GM12878 (cell line): ENCODE measurements around the gene CALY. TPM values are rescaled to one million over a fixed set of nuclear protein-coding genes. Genes with fewer than 3 reads are reported as not detected.

Experiments used
- ATAC-seq: fragments of 200-7000 bp; cut with Tn5 transposase; 3 replicates; pipeline ENCODE4 v1.9.1; 2020; ENCODE audit warnings: mild to moderate bottlenecking, moderate library complexity
- BruUV-seq: library from RNA; stranded (reverse); fragments of 400-500 nt; replicated peaks from 2 replicates; lab custom pipeline; 2021; lab: Mats Ljungman, UMichigan
- CTCF ChIA-PET: fragments of 300-600 bp; sonication (Branson Sonifier 250); formaldehyde crosslinking; extraction: SDS; loops from one replicate; lab custom pipeline; 2021; ENCODE audit warnings: inconsistent platforms; lab: Yijun Ruan, JAX
- POLR2A ChIA-PET: fragments of 350-600 bp; formaldehyde crosslinking; extraction: SDS; loops from one replicate; lab custom pipeline; 2021; ENCODE audit warnings: inconsistent platforms; lab: Charles Lee
- RAD21 ChIA-PET: fragments of 300-600 bp; sonication (Branson Sonifier 250); formaldehyde crosslinking; loops from one replicate; lab custom pipeline; 2023; ENCODE audit warnings: antibody characterized with exemption; ENCODE audit not compliant: unreplicated experiment; lab: Charles Lee
- SMC1A ChIA-PET: fragments of 300-600 bp; sonication (Branson Sonifier 250); formaldehyde crosslinking; loops from one replicate; lab custom pipeline; 2023; ENCODE audit not compliant: unreplicated experiment, uncharacterized antibody; lab: Charles Lee
- DNase-seq: peaks from one replicate; pipeline ENCODE4 v3.0.0-alpha.2; 2011; ENCODE audit warnings: low read depth, low spot score
- FAIRE-seq: peaks from 3 replicates; lab custom pipeline; 2011; peaks lifted over from hg19 to GRCh38; lab: Jason Lieb, UNC
- H2AFZ ChIP-seq: 2 replicates; pipeline ENCODE4 v1.6.0; 2011; ENCODE audit warnings: low read depth, low read length, control low read depth; ENCODE audit not compliant: control insufficient read depth
- H3K27ac ChIP-seq: 2 replicates; pipeline ENCODE4 v1.5.1; 2011; ENCODE audit warnings: control low read depth; ENCODE audit not compliant: control insufficient read depth, insufficient read depth
- H3K27me3 ChIP-seq, 2 experiments: replicated peaks in 1 of 2; 2 replicates each; pipeline versions ENCODE4 v1.6.0 to v1.6.1; 2011; ENCODE audit warnings: low read length in 1 of 2; ENCODE audit not compliant: control insufficient read depth in 2 of 2, insufficient read depth in 2 of 2
- H3K36me3 ChIP-seq, 2 experiments: 2 replicates each; pipeline ENCODE4 v1.5.1; 2011; ENCODE audit warnings: low read length in 1 of 2; ENCODE audit not compliant: control insufficient read depth in 2 of 2, insufficient read depth in 2 of 2
- H3K4me1 ChIP-seq: 2 replicates; pipeline ENCODE4 v1.6.1; 2011; ENCODE audit warnings: mild to moderate bottlenecking, low read length, moderate library complexity, mixed read lengths; ENCODE audit not compliant: control insufficient read depth, insufficient read depth
- H3K4me2 ChIP-seq: 2 replicates; pipeline ENCODE4 v1.6.0; 2011; ENCODE audit warnings: control low read depth; ENCODE audit not compliant: control insufficient read depth, insufficient read depth
- H3K4me3 ChIP-seq: fragments of 200-600 bp; sonication (generic); 2 replicates; pipeline ENCODE4 v1.5.1; 2016
- H3K79me2 ChIP-seq: 2 replicates; pipeline ENCODE4 v1.6.0; 2011; ENCODE audit warnings: low read length; ENCODE audit not compliant: control insufficient read depth, insufficient read depth
- H3K9ac ChIP-seq: 2 replicates; pipeline ENCODE4 v1.8.0; 2011; ENCODE audit warnings: low read length, control low read depth, mixed read lengths; ENCODE audit not compliant: control insufficient read depth, insufficient read depth
- H3K9me3 ChIP-seq: replicated peaks from 3 replicates; pipeline ENCODE4 v1.5.1; 2011; ENCODE audit warnings: mild to moderate bottlenecking, low read length; ENCODE audit not compliant: control insufficient read depth, insufficient read depth
- H4K20me1 ChIP-seq: 2 replicates; pipeline ENCODE4 v1.6.0; 2011; ENCODE audit not compliant: control insufficient read depth, insufficient read depth
- ASH2L ChIP-seq: fragments of 300-600, 200-600 bp; sonication (generic); IDR thresholded peaks from 2 replicates; pipeline ENCODE4 v1.6.1; 2017; ENCODE audit warnings: low read depth, mild to moderate bottlenecking, borderline replicate concordance
- BACH1 ChIP-seq: fragments of 450-650 bp; IDR thresholded peaks from 2 replicates; pipeline ENCODE4 v1.6.1; 2017; ENCODE audit warnings: mild to moderate bottlenecking, borderline replicate concordance
- BCL11A ChIP-seq: IDR thresholded peaks from 2 replicates; pipeline ENCODE4 v1.6.1; 2011; ENCODE audit warnings: low read depth, low read length
- BHLHE40 ChIP-seq, 2 experiments: fragments of 450-650 bp in 1 of 2; IDR thresholded peaks; 2 replicates each; pipeline ENCODE4 v1.6.1; 2011 to 2017; ENCODE audit warnings: low read depth in 2 of 2, borderline replicate concordance in 1 of 2, improper control_type of control experiment in 1 of 2, low read length in 1 of 2, mild to moderate bottlenecking in 1 of 2
- CEBPB ChIP-seq, 2 experiments: fragments of 150-350 bp in 1 of 2; IDR thresholded peaks; 2 replicates each; pipeline ENCODE4 v1.6.1; 2012 to 2014; ENCODE audit warnings: low read depth in 2 of 2, low read length in 2 of 2, borderline replicate concordance in 1 of 2, inconsistent platforms in 1 of 2
- EGR1 ChIP-seq, 2 experiments: IDR thresholded peaks; 1 replicate in 1 of 2; 2 replicates in 1 of 2; pipeline ENCODE4 v1.6.1; 2011 to 2012; ENCODE audit warnings: low read depth in 2 of 2, low read length in 2 of 2, borderline replicate concordance in 1 of 2, mild to moderate bottlenecking in 1 of 2, moderate library complexity in 1 of 2
- HDAC2 ChIP-seq: fragments of 200-600 bp; sonication (generic); IDR thresholded peaks from 2 replicates; pipeline ENCODE4 v1.6.1; 2017
- HDAC6 ChIP-seq: fragments of 200-600 bp; sonication (generic); IDR thresholded peaks from one replicate; pipeline ENCODE4 v1.8.0; 2017; ENCODE audit warnings: antibody characterized with exemption; ENCODE audit not compliant: unreplicated experiment
- JUNB ChIP-seq: IDR thresholded peaks from 2 replicates; pipeline ENCODE4 v1.6.1; 2016; ENCODE audit warnings: antibody characterized with exemption, mild to moderate bottlenecking
- MLLT1 ChIP-seq: fragments of 450-650 bp; IDR thresholded peaks from 2 replicates; pipeline ENCODE4 v1.6.1; 2016; ENCODE audit warnings: mild to moderate bottlenecking
- NKRF ChIP-seq: fragments of 450-650 bp; conservative IDR thresholded peaks from 2 replicates; pipeline ENCODE4 v1.6.1; 2017; ENCODE audit warnings: mild to moderate bottlenecking, moderate library complexity
- NR2F1 ChIP-seq: fragments of 450-650 bp; conservative IDR thresholded peaks from 2 replicates; pipeline ENCODE4 v1.6.1; 2017; ENCODE audit warnings: mild to moderate bottlenecking
- RFX5 ChIP-seq: IDR thresholded peaks from 2 replicates; pipeline ENCODE4 v1.6.1; 2011; ENCODE audit warnings: low read depth, low read length, improper control_type of control experiment
- SPI1 ChIP-seq: IDR thresholded peaks from 2 replicates; pipeline ENCODE4 v1.6.1; 2011; ENCODE audit warnings: low read depth, mild to moderate bottlenecking, low read length, moderate library complexity, borderline replicate concordance; ENCODE audit not compliant: insufficient read depth
- STAT3 ChIP-seq: IDR thresholded peaks from 2 replicates; pipeline ENCODE4 v1.6.1; 2011; ENCODE audit warnings: low read depth, low read length, improper control_type of control experiment
- SUPT20H ChIP-seq: IDR thresholded peaks from 2 replicates; pipeline ENCODE4 v1.6.1; 2011; ENCODE audit warnings: low read depth, mild to moderate bottlenecking, low read length, moderate library complexity, borderline replicate concordance; ENCODE audit not compliant: control insufficient read depth
- TCF3 ChIP-seq: IDR thresholded peaks from 2 replicates; pipeline ENCODE4 v1.6.1; 2012; ENCODE audit warnings: low read depth, mild to moderate bottlenecking, low read length, borderline replicate concordance; ENCODE audit not compliant: insufficient read depth
- WGBS: methylation state at CpG from one replicate; pipeline ENCODE4 v1.1.6; 2016; ENCODE audit warnings: low lambda C conversion rate; ENCODE audit not compliant: insufficient replicate concordance, insufficient coverage; ENCODE audit errors: missing lambda C conversion rate; 5-methylcytosine and 5-hydroxymethylcytosine counted together
- in situ Hi-C: fragments of 300-500 bp; cut with MboI; formaldehyde crosslinking; loops from 9 replicates; pipeline ENCODE4 v1.14.3; 2018; ENCODE audit warnings: mixed read lengths
- intact Hi-C: fragments of 100-400 bp; cut with micrococcal nuclease; formaldehyde crosslinking; loops from one replicate; pipeline ENCODE4 v1.14.2; 2022; ENCODE audit not compliant: unreplicated experiment
- polyA plus RNA-seq, 11 experiments: library from polyadenylated mRNA; depleted of rRNA in 4 of 11; unstranded in 6 of 11; stranded (reverse) in 5 of 11; fragments of >200 nt; fragmentation: Nextera tagmentation in 4 of 11; fragmentation: Illumina TruSeq in 1 of 11; extraction: Ambion mirVana in 4 of 11; extraction: Trizol in 1 of 11; gene quantifications; 1 replicate in 1 of 11; 2 replicates in 10 of 11; pipeline versions ENCODE4 v1.2.1 to v1.2.3, GENCODE V29; 2011 to 2016; ENCODE audit warnings: inconsistent platforms in 2 of 11, missing spikeins in 2 of 11, low read depth in 1 of 11
- total RNA-seq, 4 experiments: library from RNA; depleted of rRNA in 3 of 4; stranded (reverse); fragments of >200 nt in 3 of 4; fragmentation: Illumina TruSeq in 1 of 4; extraction: Trizol in 1 of 4; gene quantifications; 2 replicates each; pipeline versions ENCODE4 v1.2.1 to v1.2.3, GENCODE V29; 2013 to 2021
- TF ChIP-seq, protein P1 (sequence below): fragments of 450-650 bp; formaldehyde crosslinking; IDR thresholded peaks from 2 replicates; pipeline ENCODE4 v1.4.0; 2022; ENCODE audit warnings: mild to moderate bottlenecking, moderate library complexity

The CALY gene
- total and polyA plus RNA-seq, 10 of the 15 experiments (the other 5 are each of a cell fraction or from before 2014, with no cell fraction given): 0.07 TPM; not detected in 9

DNA sequence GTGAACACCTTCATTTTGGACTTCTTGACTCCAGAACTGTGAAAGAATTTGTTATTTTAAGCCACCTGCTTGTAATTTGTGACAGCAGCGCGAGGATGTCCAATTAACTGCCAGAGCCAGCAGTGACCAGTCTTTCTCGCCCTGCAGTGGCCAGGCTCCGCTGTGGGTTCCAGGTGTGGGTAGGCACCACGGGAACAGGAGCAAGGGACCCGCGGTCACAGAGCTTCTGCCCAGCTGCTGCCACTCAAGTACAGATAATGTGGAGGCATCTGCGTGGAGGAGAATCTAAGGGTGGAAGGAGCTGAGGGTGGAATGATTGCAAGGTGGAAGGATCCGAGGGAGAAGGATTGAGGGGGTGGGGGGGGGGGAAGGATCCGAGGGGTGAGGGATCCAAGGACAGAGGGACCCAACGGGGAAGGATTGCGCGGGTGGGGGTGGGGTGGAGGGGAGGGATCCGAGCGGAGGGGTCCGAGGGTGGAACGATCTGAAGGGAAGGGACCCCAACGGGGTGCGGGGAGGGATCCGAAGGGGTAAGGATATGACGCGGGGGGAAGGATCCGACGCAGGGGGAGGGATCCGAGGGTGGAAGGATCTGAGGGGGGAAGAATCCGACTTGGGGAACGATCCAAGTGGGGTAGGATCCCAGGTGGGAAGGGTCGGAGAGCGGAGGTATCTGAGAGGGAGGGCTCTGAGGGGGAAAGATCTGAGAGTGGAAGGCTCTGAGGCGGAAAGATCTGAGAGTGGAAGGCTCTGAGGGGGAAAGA, 3.6 kb downstream of the CALY start:
- no peak overlapping the region for H3K4me2 ChIP-seq
- RAD21 ChIA-PET: no interaction called here
- no peak for DNase-seq
- peaks cover 5 to 12% of the 10 kb centered on the region in 2 experiments for H3K27me3 ChIP-seq
- no peaks in the 10 kb centered on the region; the same call in 2 of the 3 replicates for H3K9me3 ChIP-seq
- POLR2A ChIA-PET: no interaction called here
- CTCF ChIA-PET: no interaction called here
- intact Hi-C loops: no loop called here
- WGBS: 56% methylated on average over 12 of the region's 30 CpGs
- SMC1A ChIA-PET: no interaction called here
- no TSS peak for BruUV-seq
- H3K27ac ChIP-seq: no peak overlapping the region
- H3K4me1 ChIP-seq: no peaks in the 10 kb centered on the region
- H4K20me1 ChIP-seq: no peaks in the 10 kb centered on the region
- no peak overlapping the region for H3K4me3 ChIP-seq
- in situ Hi-C loops: no loop called here
- H2AFZ ChIP-seq: no peak overlapping the region
- ATAC-seq: no peak
- no peaks in the 10 kb centered on the region for H3K79me2 ChIP-seq
- FAIRE-seq: no peak
- H3K36me3 ChIP-seq: no peaks in the 10 kb centered on the region
- no peak overlapping the region for H3K9ac ChIP-seq
- TF ChIP-seq JUNB (no peak), MLLT1 (no peak), EGR1 (IDR thresholded peaks at IDR 0.05; ENCODE audit: borderline replicate concordance in 1 of 2, low read depth in 2 of 2, low read length in 2 of 2) (no peak), NKRF (no peak), BCL11A (no peak), SPI1 (no peak), HDAC6 (no peak), SUPT20H (no peak), BHLHE40 (IDR thresholded peaks at IDR 0.05; ENCODE audit: borderline replicate concordance in 1 of 2, low read depth in 2 of 2, low read length in 1 of 2) (no peak), NR2F1 (no peak), ASH2L (no peak), TCF3 (no peak), BACH1 (no peak), STAT3 (no peak), CEBPB (IDR thresholded peaks at IDR 0.05; ENCODE audit: borderline replicate concordance in 1 of 2, low read depth in 2 of 2, low read length in 2 of 2) (no peak), RFX5 (no peak), HDAC2 (no peak)
- TF ChIP-seq, protein P1, sequence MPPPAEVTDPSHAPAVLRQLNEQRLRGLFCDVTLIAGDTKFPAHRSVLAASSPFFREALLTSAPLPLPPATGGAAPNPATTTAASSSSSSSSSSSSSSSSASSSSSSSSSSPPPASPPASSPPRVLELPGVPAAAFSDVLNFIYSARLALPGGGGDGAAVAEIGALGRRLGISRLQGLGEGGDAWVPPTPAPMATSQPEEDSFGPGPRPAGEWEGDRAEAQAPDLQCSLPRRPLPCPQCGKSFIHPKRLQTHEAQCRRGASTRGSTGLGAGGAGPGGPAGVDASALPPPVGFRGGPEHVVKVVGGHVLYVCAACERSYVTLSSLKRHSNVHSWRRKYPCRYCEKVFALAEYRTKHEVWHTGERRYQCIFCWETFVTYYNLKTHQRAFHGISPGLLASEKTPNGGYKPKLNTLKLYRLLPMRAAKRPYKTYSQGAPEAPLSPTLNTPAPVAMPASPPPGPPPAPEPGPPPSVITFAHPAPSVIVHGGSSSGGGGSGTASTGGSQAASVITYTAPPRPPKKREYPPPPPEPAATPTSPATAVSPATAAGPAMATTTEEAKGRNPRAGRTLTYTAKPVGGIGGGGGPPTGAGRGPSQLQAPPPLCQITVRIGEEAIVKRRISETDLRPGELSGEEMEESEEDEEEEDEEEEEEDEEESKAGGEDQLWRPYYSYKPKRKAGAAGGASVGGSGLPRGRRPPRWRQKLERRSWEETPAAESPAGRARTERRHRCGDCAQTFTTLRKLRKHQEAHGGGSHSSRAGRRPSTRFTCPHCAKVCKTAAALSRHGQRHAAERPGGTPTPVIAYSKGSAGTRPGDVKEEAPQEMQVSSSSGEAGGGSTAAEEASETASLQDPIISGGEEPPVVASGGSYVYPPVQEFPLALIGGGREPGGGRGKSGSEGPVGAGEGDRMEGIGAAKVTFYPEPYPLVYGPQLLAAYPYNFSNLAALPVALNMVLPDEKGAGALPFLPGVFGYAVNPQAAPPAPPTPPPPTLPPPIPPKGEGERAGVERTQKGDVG (CRISPR knock-in tag): no peak
- TF ChIP-seq, all 136 proteins: peak for 0
